DMS114 treated with DMSO at 0.1 percent for 48 hours (cell line): ENCODE data around the gene KPNA4.

Experiments
- DNase-seq: peaks from one replicate; lab custom pipeline; 2025; ENCODE audit not compliant: unreplicated experiment; lab: John Stamatoyannopoulos, UW

Gene KPNA4

GRCh38 chr3:160498202-160498601 is 67.2 kb downstream of the KPNA4 start:
- no peak for DNase-seq

GRCh38 chr3:160490166-160490565 is 75.2 kb downstream of the KPNA4 start:
- no peak for DNase-seq

- DNase-seq = peak; percentile 30
These were observed 78.9 kb downstream of the KPNA4 start for GRCh38 chr3:160486459-160486869.

- DNase-seq = no peak
These were observed 82.6 kb downstream of the KPNA4 start for GRCh38 chr3:160482796-160483195.

- no peak for DNase-seq
These were observed 83.5 kb downstream of the KPNA4 start for GRCh38 chr3:160481856-160482255.

GRCh38 chr3:160480931-160481330 is 84.4 kb downstream of the KPNA4 start:
- DNase-seq = no peak

GRCh38 chr3:160479376-160479775 is 86.0 kb downstream of the KPNA4 start:
- DNase-seq = no peak

GRCh38 chr3:160478338-160478737 is 87.0 kb downstream of the KPNA4 start:
- no peak for DNase-seq

GRCh38 chr3:160477750-160478149 is 87.6 kb downstream of the KPNA4 start:
- DNase-seq = no peak

- DNase-seq = no peak
These were observed 89.5 kb downstream of the KPNA4 start for GRCh38 chr3:160475884-160476283.

- DNase-seq = no peak
These were observed 90.2 kb downstream of the KPNA4 start for GRCh38 chr3:160475153-160475552.

GRCh38 chr3:160474416-160474838 is 90.9 kb downstream of the KPNA4 start:
- DNase-seq = no peak

GRCh38 chr3:160473978-160474377 is 91.4 kb downstream of the KPNA4 start:
- DNase-seq = no peak

- no peak for DNase-seq
These were observed 92.2 kb downstream of the KPNA4 start for GRCh38 chr3:160473221-160473620.

GRCh38 chr3:160472344-160472743 is 93.0 kb downstream of the KPNA4 start:
- no peak for DNase-seq

GRCh38 chr3:160471892-160472291 is 93.5 kb downstream of the KPNA4 start:
- DNase-seq = no peak

- no peak for DNase-seq
These were observed 95.2 kb downstream of the KPNA4 start for GRCh38 chr3:160470181-160470580.

GRCh38 chr3:160464971-160465370 is 100.4 kb downstream of the KPNA4 start:
- no peak for DNase-seq

GRCh38 chr3:160464321-160464720 is 101.0 kb downstream of the KPNA4 start:
- no peak for DNase-seq

GRCh38 chr3:160460033-160460432 is 105.3 kb downstream of the KPNA4 start:
- DNase-seq = no peak

- no peak for DNase-seq
These were observed 105.9 kb downstream of the KPNA4 start for GRCh38 chr3:160459450-160459970.

- DNase-seq = no peak
These were observed 107.2 kb downstream of the KPNA4 start for GRCh38 chr3:160458151-160458550.

- no peak for DNase-seq
These were observed 109.5 kb downstream of the KPNA4 start for GRCh38 chr3:160455846-160456245.

GRCh38 chr3:160454995-160455394 is 110.4 kb downstream of the KPNA4 start:
- DNase-seq = no peak
